HFFc6 (cell line): Measurements from ENCODE around the gene C11orf87. TPM values are rescaled to one million over a fixed set of nuclear protein-coding genes. Genes with fewer than 3 reads are reported as not detected.
A peak's percentile ranks its signal among the peaks of the same experiment; 100 is the strongest.

ENCODE experiments used
- DNase-seq: peaks from one replicate; pipeline ENCODE4 v3.0.0-alpha.2; 2018
- H3K27ac Mint-ChIP-seq: 2 replicates; pipeline ENCODE4 v1.8.0; 2020; ENCODE audit warnings: mild to moderate bottlenecking, mixed read lengths
- H3K27me3 Mint-ChIP-seq: 2 replicates; pipeline ENCODE4 v1.8.0; 2021; ENCODE audit warnings: mild to moderate bottlenecking, moderate library complexity, mixed read lengths; ENCODE audit not compliant: insufficient read depth
- H3K36me3 Mint-ChIP-seq: 2 replicates; pipeline ENCODE4 v1.8.0; 2021; ENCODE audit warnings: low read depth, mixed read lengths
- H3K4me1 Mint-ChIP-seq: 2 replicates; pipeline ENCODE4 v1.8.0; 2020; ENCODE audit warnings: low read depth, mixed read lengths
- H3K4me3 Mint-ChIP-seq: 2 replicates; pipeline ENCODE4 v1.8.0; 2020; ENCODE audit warnings: mild to moderate bottlenecking, moderate library complexity, mixed read lengths
- H3K9me3 Mint-ChIP-seq: 2 replicates; pipeline ENCODE4 v1.8.0; 2020; ENCODE audit warnings: mild to moderate bottlenecking, mixed read lengths
- total RNA-seq, 6 experiments: library from RNA; stranded (reverse); fragmentation: NEBNext Ultra II Directional; extraction: Animal tissue kit (Norgen Biotek cat#: 25700); gene quantifications; 2 replicates in 1 of 6; 3 replicates in 5 of 6; pipeline ENCODE4 v1.2.3, GENCODE V29; 2021
- TF ChIP-seq, protein P1 (sequence below): fragments of 200-600 bp; sonication (generic); IDR thresholded peaks from 2 replicates; pipeline ENCODE4 v1.5.0; 2021; ENCODE audit warnings: antibody characterized with exemption, mild to moderate bottlenecking

Gene C11orf87
- total RNA-seq, 6 experiments from 2014 or later: 0.07 to 0.51 (median 0.43) TPM

DNA sequence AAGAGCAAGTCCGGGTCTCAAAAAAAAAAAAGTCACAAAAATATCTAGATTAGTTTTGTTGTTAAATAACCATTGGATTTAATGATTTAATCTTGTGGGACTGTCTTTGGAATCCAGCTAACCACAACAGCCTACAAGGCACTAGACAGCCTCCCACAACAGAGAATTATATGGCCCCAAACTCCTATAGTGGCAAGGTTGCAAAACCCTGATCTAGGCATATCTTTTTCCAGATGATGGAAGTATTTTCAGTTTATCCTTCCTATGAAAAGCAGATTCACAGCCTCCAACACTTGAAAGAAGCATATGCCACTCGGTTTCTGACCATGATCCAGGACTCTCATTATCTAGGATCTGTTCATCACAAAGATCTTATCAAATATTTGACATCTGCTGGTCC, 5.4 kb upstream of the C11orf87 start:
- H3K36me3 Mint-ChIP-seq: no peaks in the 10 kb centered on the region
- no peak for DNase-seq
- H3K4me3 Mint-ChIP-seq: no peak overlapping the region
- H3K27ac Mint-ChIP-seq: no peak overlapping the region
- H3K4me1 Mint-ChIP-seq: no peaks in the 10 kb centered on the region; the same call in 1 of the 2 replicates
- TF ChIP-seq, protein P1, sequence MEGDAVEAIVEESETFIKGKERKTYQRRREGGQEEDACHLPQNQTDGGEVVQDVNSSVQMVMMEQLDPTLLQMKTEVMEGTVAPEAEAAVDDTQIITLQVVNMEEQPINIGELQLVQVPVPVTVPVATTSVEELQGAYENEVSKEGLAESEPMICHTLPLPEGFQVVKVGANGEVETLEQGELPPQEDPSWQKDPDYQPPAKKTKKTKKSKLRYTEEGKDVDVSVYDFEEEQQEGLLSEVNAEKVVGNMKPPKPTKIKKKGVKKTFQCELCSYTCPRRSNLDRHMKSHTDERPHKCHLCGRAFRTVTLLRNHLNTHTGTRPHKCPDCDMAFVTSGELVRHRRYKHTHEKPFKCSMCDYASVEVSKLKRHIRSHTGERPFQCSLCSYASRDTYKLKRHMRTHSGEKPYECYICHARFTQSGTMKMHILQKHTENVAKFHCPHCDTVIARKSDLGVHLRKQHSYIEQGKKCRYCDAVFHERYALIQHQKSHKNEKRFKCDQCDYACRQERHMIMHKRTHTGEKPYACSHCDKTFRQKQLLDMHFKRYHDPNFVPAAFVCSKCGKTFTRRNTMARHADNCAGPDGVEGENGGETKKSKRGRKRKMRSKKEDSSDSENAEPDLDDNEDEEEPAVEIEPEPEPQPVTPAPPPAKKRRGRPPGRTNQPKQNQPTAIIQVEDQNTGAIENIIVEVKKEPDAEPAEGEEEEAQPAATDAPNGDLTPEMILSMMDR: no peak
- H3K27me3 Mint-ChIP-seq: peaks cover 10% of the 10 kb centered on the region
- H3K9me3 Mint-ChIP-seq: no peaks in the 10 kb centered on the region

DNA sequence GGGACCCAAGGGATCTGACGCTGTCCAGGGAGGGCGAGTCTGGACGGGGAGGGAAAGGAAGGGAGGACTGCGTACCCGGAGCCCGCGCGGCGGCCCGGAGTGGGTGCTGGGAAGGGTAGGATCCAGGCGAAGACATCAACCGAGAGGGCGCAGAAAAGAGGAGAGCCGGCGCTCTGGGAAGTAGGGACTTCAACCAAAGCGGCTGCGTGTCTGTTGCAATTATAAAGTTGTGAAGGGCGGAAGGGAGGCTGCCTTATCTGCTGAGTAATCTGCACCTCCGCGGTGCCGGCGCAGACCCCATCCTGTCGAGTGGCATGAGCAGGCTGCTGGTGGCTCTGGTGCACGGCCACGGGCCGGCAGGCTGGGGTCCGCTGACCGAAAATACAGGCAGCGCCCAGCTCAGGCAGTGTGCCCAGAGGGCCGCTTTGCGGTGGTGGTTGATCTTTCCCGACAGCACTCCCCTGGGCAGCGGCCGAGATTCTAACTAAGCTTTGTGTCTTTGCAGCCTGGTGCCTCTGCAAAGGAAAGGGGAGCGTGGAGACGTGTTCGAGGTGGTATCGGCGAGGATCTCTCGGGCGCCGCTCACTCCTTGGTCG, 978 bp downstream of the C11orf87 start:
- no peak for DNase-seq
- H3K4me3 Mint-ChIP-seq: peak overlapping the region; percentile 81
- TF ChIP-seq, protein P1: no peak
- H3K36me3 Mint-ChIP-seq: no peaks in the 10 kb centered on the region
- no peaks in the 10 kb centered on the region for H3K9me3 Mint-ChIP-seq
- peaks cover 17% of the 10 kb centered on the region for H3K27me3 Mint-ChIP-seq
- no peak overlapping the region for H3K27ac Mint-ChIP-seq
- H3K4me1 Mint-ChIP-seq: peaks cover 13% of the 10 kb centered on the region

DNA sequence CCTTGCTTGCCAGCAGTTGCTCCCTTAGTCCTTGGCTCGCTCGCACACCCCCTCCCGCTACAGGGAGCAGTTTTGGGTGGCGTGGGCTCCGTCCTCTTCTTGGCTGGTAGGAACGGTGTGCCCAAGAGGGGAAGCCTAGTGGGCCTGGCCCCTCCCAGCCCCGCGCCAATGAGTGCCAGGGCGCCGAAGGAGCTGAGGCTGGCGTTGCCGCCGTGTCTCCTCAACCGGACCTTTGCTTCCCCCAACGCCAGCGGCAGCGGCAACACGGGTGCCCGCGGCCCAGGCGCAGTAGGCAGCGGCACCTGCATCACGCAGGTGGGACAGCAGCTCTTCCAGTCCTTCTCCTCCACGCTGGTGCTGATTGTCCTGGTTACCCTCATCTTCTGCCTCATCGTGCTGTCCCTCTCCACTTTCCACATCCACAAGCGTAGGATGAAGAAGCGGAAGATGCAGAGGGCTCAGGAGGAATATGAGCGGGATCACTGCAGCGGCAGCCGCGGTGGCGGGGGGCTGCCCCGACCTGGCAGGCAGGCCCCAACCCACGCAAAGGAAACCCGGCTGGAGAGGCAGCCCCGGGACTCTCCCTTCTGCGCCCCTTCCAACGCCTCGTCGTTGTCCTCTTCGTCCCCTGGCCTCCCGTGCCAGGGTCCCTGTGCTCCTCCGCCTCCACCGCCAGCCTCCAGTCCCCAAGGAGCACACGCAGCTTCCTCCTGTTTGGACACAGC, 1.6 kb downstream of the C11orf87 start:
- H3K27me3 Mint-ChIP-seq: peaks cover 16% of the 10 kb centered on the region
- H3K36me3 Mint-ChIP-seq: no peaks in the 10 kb centered on the region
- H3K27ac Mint-ChIP-seq: no peak overlapping the region
- no peak for DNase-seq
- peak overlapping the region; percentile 81 for H3K4me3 Mint-ChIP-seq
- no peaks in the 10 kb centered on the region for H3K9me3 Mint-ChIP-seq
- peaks cover 13% of the 10 kb centered on the region for H3K4me1 Mint-ChIP-seq
- TF ChIP-seq, protein P1: no peak

DNA sequence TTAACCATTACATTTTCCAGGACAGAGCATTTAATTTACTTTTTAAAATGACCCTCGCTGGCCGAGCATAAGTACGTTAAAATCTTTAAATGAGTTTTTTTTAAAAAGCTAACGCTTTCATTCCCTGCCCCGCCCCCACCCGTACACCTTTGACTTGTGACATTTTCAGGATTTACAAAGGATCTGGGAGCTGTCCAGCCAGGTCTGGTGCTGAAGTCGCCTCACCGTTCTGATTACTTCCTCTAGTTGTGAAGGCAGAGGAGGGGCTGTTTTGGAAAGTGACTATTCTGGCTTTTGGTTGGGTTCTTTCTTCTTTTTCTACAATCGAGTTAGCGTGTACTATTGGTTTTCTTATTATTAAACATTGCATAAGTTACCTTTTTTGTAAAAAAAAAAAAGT, 2.9 kb downstream of the C11orf87 start:
- no peak overlapping the region for H3K27ac Mint-ChIP-seq
- TF ChIP-seq, protein P1: no peak
- H3K9me3 Mint-ChIP-seq: no peaks in the 10 kb centered on the region
- H3K36me3 Mint-ChIP-seq: no peaks in the 10 kb centered on the region
- DNase-seq: no peak
- peaks cover 13% of the 10 kb centered on the region for H3K4me1 Mint-ChIP-seq
- H3K27me3 Mint-ChIP-seq: peaks cover 14% of the 10 kb centered on the region
- no peak overlapping the region for H3K4me3 Mint-ChIP-seq

DNA sequence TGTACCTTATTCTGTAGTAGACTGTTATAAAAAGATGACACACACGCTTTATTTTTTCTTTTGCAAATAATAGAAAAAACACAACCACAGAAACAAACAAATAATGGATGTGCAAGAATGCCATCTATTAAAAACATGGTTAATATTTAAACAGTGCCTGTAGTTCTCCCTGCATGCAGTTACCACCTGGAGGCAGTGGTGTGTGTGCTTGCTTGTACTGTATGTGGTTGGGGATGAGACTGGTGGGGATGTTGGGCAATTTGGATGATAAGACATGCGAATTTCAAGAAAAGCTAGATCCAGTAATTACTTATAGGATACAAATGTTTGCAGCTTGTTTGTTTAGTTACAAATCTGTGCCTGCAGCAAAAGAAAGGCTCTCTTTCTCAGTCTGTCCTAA, 3.6 kb downstream of the C11orf87 start:
- H3K36me3 Mint-ChIP-seq: no peaks in the 10 kb centered on the region
- peaks cover 14% of the 10 kb centered on the region for H3K27me3 Mint-ChIP-seq
- TF ChIP-seq, protein P1: no peak
- DNase-seq: no peak
- no peak overlapping the region for H3K4me3 Mint-ChIP-seq
- H3K27ac Mint-ChIP-seq: no peak overlapping the region
- H3K9me3 Mint-ChIP-seq: no peaks in the 10 kb centered on the region
- peaks cover 18% of the 10 kb centered on the region for H3K4me1 Mint-ChIP-seq
